Activated CD4-positive, alpha-beta T cell treated with anti-CD3 and anti-CD28 coated beads, Interleukin-2, amount 50 U/mL, for 16 hours (primary cell): ENCODE measurements around the gene MRPS15.

Experiments
- DNase-seq: peaks from one replicate; pipeline ENCODE4 v3.0.0-alpha.2; 2020

Gene MRPS15

DNA sequence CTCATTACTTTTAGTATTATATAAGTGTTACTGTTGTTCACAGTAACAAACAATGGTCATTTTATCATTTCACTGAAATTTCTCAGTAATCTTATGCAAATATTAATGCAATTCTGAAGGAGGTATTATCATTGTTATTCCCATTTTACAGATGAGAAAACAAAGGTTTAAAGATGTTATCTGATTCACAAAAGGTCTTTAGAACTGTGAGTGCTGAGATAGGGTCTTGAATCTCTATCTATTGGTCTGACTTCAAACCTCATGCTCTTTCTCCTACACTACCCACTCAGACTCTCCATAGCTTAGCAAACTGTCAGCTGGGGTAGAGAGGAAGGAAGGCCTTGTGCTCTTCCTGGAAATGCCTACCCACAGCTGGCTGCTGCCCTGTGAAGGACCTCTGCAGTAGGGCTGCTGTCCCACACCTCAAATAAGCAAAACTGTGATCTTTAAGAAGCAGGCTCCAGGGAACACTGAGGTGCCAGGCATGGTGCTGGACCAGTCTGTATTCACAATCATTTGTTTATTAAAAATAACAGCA lies 7.7 kb downstream of the MRPS15 start:
- no peak for DNase-seq

- DNase-seq = no peak
Measured at GRCh38 chr1:36455386-36455785, 8.8 kb downstream of the MRPS15 start.

- DNase-seq = no peak
Measured at GRCh38 chr1:36453600-36454388, 10.4 kb downstream of the MRPS15 start.

- no peak for DNase-seq
Measured at GRCh38 chr1:36453051-36453450, 11.1 kb downstream of the MRPS15 start.

- DNase-seq = no peak
Measured at GRCh38 chr1:36450919-36451305, 13.3 kb downstream of the MRPS15 start.

DNA sequence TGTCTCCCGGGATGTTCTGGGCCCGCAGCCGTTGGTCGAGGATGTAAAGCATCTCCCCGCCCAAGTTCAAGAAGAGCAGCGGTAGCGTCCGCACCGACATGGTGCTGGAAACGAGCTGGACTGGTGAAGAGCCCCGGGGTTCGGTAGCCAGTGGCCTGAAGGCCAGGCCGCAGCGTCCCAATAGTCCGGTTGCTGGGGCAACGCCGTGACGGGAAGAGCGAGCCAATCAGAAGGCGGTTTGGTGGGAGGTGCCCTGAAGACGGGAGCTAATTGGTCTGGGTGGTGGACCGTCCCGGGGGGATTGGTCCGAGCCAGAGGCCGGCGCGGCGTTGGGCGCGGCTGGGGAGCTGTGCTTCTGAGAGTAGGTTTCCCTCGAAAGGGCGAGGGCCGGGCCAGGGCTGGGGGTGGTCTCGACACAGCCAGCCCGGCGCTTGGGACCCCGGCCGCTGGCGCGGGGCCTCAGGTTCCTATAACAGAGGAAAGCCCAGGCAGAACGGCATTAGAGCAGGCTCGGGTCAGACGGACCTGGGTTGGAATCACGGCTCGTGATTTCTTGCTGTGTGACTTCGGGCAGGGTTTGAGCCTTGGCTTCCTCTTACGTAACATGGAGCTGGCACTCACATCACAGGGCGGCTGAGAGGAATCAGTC lies 13.8 kb downstream of the MRPS15 start, which contains the start of gene OSCP1:
OSCP1 (minus strand) TSS at position 182 of the 649 bp plus-strand sequence; CDS start at position 100, 82 bp downstream.
- peak; percentile 95 for DNase-seq

- DNase-seq = no peak
Measured at GRCh38 chr1:36448530-36449056, 15.6 kb downstream of the MRPS15 start.

- no peak for DNase-seq
Measured at GRCh38 chr1:36447450-36447849, 16.7 kb downstream of the MRPS15 start.

DNA sequence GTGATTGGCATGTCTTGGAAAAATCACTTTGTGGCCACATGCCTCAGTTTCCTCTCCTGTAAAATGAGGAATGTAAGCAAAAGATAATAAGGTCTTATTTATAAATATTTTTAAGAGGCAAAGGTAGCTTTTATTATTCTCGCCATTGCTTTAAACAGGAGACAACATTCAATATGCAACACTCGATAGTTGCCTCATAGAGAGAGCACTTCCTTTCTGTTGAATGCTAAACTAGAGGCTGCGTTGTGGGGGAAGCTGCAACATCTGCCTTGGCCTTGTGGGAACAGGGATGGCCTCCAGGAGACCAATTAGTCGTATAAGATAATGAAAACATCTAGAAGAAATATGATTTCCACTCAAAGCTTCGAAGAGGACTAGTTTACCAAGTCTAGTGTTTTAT lies 17.4 kb downstream of the MRPS15 start:
- DNase-seq = no peak

DNA sequence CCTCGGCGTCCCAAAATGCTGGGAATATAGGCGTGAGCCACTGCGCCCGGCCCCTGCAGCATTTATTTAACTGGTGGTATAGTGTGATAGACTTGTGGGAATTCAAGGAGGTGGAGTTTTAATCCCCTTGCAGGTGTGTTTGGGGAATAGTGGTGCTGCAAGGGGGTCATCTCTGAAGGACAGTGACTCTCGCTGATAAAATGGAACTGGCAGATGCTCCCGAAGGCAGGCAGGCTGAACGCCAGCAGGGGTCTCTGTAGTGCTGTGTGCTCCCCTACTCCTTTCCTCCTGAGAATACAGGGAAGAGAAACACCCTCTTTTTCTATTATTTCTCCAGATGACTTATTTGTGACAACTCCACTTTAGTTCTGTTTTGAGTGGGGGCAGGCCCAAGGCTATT lies 17.9 kb downstream of the MRPS15 start:
- peak; percentile 47 for DNase-seq

DNA sequence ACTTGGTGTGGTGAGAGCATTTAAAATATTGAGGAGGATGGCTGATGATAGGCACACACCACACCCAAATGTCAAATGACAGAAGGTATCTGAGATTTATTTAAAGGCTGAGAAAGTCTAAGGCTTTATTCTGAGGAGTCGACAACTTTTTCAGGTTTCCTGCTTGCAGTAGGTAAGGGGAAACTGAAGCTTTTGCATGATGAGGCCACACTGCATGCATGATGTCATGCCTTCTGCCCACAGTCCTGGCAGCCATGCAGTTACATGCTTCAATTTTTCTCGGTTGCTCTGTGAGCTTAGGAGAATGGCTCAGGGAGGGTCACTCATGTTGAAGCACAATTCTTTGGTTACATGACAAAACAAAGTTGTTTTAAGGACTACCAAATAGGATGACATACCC lies 20.9 kb downstream of the MRPS15 start:
- no peak for DNase-seq

- no peak for DNase-seq
Measured at GRCh38 chr1:36442337-36442736, 21.8 kb downstream of the MRPS15 start.

DNA sequence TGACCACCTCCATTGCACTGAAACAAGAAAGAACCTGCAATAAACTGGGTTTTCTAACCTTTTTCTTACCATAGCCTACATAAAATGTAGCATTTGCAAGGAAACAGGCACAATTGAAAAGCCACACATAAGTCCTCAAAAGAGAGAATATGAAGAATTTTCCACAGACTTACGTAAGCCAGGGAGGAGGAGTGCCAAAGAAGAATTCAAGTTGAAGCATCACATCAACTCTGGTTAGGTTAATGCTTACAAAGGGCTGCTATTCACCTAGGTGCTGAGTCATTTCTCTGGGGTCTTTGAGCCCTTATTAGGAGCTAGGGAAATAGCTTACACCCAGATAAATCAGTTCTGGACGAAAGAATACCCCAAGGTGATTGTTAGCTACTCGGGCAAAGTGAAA lies 23.5 kb downstream of the MRPS15 start:
- no peak for DNase-seq

DNA sequence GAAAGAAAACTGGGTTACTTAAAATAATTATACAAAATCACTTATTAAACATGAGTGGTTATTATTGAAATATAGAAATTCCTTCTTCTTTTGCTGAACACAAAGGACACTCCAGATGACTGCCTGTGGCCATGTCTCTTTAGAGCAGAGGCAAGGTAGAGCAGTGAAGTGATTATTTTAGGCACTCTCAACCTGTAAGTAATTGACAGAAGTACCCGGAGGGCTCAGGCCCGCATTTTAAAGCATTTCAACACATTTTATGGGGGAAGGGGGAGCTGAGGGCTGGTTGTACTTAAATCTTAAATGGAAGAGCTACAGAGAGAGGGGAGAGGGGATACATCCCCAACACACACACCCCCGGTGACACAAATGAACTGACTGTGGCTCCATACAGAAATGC lies 24.1 kb downstream of the MRPS15 start:
- DNase-seq = no peak

DNA sequence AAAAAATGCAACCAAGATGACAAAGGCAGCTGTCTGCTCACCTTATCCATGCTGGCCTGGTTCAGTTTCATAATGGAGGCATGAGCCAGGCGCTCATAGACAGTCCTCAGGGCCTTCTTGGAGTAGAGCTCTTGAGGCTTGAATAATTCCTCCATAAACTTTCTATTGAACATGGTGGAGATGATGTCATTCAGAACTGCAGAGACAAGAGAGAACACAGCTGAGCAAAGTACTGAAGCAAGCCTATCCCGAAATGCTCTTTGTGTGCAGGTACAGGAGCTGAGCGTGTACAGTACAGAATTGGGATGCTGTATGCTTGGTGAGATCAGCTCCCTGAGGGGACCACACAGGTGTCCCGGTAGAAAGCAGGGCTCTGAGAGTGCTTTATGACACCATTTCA lies 25.5 kb downstream of the MRPS15 start:
- no peak for DNase-seq

DNA sequence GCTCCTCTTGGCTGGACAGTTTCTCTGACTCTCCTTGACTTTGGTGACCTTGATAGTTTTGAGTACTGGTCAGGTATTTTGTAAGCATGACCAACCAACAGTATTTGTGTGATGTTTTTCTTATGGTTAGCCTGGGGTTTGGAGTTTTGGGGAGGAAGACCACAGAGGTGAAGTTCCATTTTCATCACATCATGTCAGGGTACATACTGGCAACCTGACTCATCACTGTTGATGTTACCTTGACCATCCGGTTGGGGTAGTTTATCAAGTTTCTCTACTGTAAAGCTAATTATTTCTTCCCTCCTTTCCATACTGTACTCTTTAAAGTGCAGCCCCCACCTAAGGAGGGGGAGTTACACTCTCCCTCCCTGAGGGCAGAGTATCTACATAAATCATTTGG lies 27.4 kb downstream of the MRPS15 start:
- no peak for DNase-seq

GRCh38 chr1:36433102-36433501 lies 31.1 kb downstream of the MRPS15 start:
- no peak for DNase-seq

DNA sequence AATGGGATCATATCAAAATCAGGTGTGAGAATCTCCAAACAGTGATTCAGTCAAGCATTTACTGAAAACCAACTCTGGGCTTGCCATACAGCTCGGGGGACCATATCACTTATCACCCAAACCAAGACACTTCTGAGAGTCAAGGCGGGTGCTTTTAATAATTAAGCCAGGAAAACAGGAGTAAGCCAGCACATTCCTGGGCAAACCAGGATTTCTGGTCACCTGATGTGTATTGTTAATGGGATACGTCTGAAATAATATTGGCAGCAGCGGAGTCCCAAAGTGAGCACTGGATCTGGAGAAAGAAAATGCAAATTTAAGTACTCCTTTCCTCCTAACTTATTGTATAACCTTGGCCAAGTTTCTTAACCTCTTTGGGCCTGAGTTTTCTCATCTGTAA lies 31.6 kb downstream of the MRPS15 start:
- no peak for DNase-seq

- no peak for DNase-seq
Measured at GRCh38 chr1:36425791-36426190, 38.4 kb downstream of the MRPS15 start.

- DNase-seq = no peak
Measured at GRCh38 chr1:36421649-36422048, 42.5 kb downstream of the MRPS15 start.

DNA sequence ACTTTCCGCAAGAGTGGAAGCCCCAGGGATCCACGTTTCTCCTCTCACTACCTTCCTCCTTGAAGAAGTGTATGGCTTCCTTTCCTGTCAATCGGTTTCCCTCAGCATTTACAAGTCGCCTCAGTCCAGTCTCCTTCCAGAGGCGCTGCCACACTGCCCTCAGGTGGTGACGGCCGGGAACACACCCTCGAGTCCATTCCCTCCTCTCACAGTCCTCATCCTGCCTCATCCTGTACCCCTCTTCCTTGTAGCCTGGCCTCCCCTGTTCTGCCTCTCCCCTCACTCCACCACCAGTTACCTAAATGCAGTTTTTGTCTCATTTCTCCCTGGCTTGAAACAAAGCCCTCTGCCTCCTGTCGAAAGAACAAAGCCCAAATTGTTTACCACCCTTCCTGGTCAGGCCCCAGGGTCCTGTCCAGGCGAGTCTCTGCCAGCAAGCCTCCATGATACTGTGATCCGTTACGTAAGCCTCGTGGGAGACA lies 43.3 kb downstream of the MRPS15 start:
- peak; percentile 92 for DNase-seq

DNA sequence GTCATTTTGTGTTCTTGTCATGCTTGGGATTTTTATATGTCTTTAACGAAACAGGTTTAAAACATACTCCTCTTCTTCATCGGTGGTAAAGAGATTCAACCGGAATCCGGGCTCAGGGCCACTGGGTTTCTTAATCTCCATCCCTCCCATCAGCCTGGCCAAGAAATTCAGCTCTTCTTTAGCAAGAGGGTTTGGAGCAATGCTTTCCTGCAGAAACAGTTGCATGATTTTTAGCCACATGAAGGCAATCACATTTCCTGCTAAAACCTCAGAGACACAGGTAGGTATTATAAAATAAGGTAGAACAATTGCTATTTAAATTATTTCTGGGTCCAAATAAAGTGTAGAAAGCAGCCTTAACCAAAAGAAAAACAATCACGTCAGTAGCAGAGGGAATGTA lies 43.8 kb downstream of the MRPS15 start:
- no peak for DNase-seq

DNA sequence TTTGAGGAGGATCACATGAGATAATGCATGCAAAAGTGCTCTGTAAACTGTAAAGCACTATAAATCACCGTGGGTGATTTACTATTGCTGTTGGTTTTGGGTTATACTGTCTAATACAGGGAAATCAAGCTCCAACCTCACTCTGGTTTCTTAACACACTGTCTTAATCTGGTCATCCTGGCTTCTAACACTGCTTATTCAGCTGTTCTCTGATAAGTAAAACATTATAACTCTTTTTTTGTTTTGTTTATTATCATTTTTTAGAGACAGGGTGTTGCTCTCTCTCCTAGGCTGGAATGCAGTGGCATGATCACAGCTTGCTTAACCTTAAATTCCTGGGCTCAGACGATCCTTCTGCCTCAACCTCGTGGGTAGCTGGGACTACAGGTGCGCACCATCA lies 44.6 kb downstream of the MRPS15 start:
- DNase-seq = no peak

- DNase-seq = no peak
Measured at GRCh38 chr1:36419140-36419539, 45.0 kb downstream of the MRPS15 start.
